OCI-LY7 (cell line): ENCODE measurements around the gene SCGB3A1. TPM values are rescaled to one million over a fixed set of nuclear protein-coding genes. Genes with fewer than 3 reads are reported as not detected.

ENCODE experiments used
- BruUV-seq: library from RNA; stranded (reverse); fragments of 400-500 nt; replicated peaks from 2 replicates; lab custom pipeline; 2021; lab: Mats Ljungman, UMichigan
- CTCF ChIA-PET: fragments of 300-600 bp; sonication (Branson Sonifier 250); formaldehyde crosslinking; loops from one replicate; lab custom pipeline; 2022; ENCODE audit warnings: antibody characterized with exemption; ENCODE audit not compliant: unreplicated experiment; lab: Charles Lee
- POLR2A ChIA-PET: fragments of 300-600 bp; sonication (Branson Sonifier 250); formaldehyde crosslinking; loops from one replicate; lab custom pipeline; 2022; ENCODE audit warnings: antibody characterized with exemption; lab: Charles Lee
- DNase-seq: peaks from one replicate; pipeline ENCODE4 v3.0.0-alpha.2; 2015; ENCODE audit warnings: low spot score
- H2AFZ ChIP-seq: fragments of 200-600 bp; sonication (generic), shearing (Covaris generic); 2 replicates; pipeline ENCODE4 v1.6.1; 2014; ENCODE audit warnings: mild to moderate bottlenecking, antibody characterized with exemption, low read length, moderate library complexity
- H3K27ac ChIP-seq: fragments of 200-600 bp; sonication (generic); 2 replicates; pipeline ENCODE4 v1.5.1; 2014; ENCODE audit warnings: mixed run types, low read depth, mild to moderate bottlenecking, moderate library complexity, low read length, inconsistent platforms; ENCODE audit not compliant: poor library complexity, severe bottlenecking
- H3K36me3 ChIP-seq: fragments of 200-600 bp; sonication (generic); 2 replicates; pipeline ENCODE4 v1.6.1; 2014; ENCODE audit warnings: mild to moderate bottlenecking, antibody characterized with exemption, low read length, moderate library complexity, mixed read lengths; ENCODE audit not compliant: insufficient read depth
- H3K4me1 ChIP-seq: fragments of 200-600 bp; sonication (generic); 2 replicates; pipeline ENCODE4 v1.5.1; 2014; ENCODE audit warnings: mild to moderate bottlenecking, low read length; ENCODE audit not compliant: insufficient read depth, poor library complexity, severe bottlenecking
- H3K4me2 ChIP-seq: fragments of 200-600 bp; sonication (generic); 2 replicates; pipeline ENCODE4 v1.6.1; 2014; ENCODE audit warnings: mild to moderate bottlenecking, low read length
- H3K4me3 ChIP-seq: fragments of 200-600 bp; sonication (generic); 2 replicates; pipeline ENCODE4 v1.5.1; 2014; ENCODE audit warnings: mild to moderate bottlenecking, low read depth, low read length; ENCODE audit not compliant: poor library complexity, severe bottlenecking
- H3K79me2 ChIP-seq: fragments of 200-600 bp; sonication (generic); 2 replicates; pipeline ENCODE4 v1.6.1; 2016; ENCODE audit warnings: low read depth, mild to moderate bottlenecking, low read length, moderate library complexity, mixed read lengths; ENCODE audit not compliant: insufficient read depth
- H3K9me2 ChIP-seq: fragments of 200-600 bp; sonication (generic); 2 replicates; pipeline ENCODE4 v1.6.1; 2016; ENCODE audit warnings: mild to moderate bottlenecking, low read length, mixed read lengths; ENCODE audit not compliant: insufficient read depth
- H3K9me3 ChIP-seq: fragments of 200-600 bp; sonication (generic); 2 replicates; pipeline ENCODE4 v1.6.1; 2014; ENCODE audit warnings: mild to moderate bottlenecking, mixed run types, low read length, mixed read lengths
- H4K20me1 ChIP-seq: fragments of 200-600 bp; sonication (generic); 2 replicates; pipeline ENCODE4 v1.6.1; 2014; ENCODE audit warnings: mild to moderate bottlenecking, antibody characterized with exemption, low read length, moderate library complexity, mixed read lengths; ENCODE audit not compliant: insufficient read depth
- EZH2phosphoT487 ChIP-seq: fragments of 200-600 bp; sonication (generic); IDR thresholded peaks from 2 replicates; pipeline ENCODE4 v1.6.1; 2018; ENCODE audit warnings: low read depth, borderline replicate concordance, mild to moderate bottlenecking, mixed run types, antibody characterized with exemption, low read length, moderate library complexity, mixed read lengths
- intact Hi-C: fragments of 100-400 bp; cut with micrococcal nuclease; formaldehyde crosslinking; loops from one replicate; pipeline ENCODE4 v1.10.0; 2022; ENCODE audit not compliant: unreplicated experiment
- total RNA-seq, 2 experiments: library from RNA; depleted of rRNA in 1 of 2; stranded (reverse); fragments of >200 nt in 1 of 2; shearing (Covaris generic) in 1 of 2; gene quantifications; 2 replicates each; pipeline ENCODE4 v1.2.3, GENCODE V29; 2014 to 2022
- TF ChIP-seq, protein P1 (sequence below): fragments of 200-600 bp; sonication (generic); conservative IDR thresholded peaks from 2 replicates; pipeline ENCODE4 v1.5.1; 2014; ENCODE audit warnings: mild to moderate bottlenecking, antibody characterized with exemption, low read length, moderate library complexity, mixed read lengths

Gene SCGB3A1
- total RNA-seq, 2 experiments from 2014 or later, result not detected

GRCh38 chr5:180618829-180619562, 27.7 kb upstream of the SCGB3A1 start:
- no peak overlapping the region for H3K4me2 ChIP-seq
- no peaks in the 10 kb centered on the region for H3K36me3 ChIP-seq
- TF ChIP-seq, protein P1, sequence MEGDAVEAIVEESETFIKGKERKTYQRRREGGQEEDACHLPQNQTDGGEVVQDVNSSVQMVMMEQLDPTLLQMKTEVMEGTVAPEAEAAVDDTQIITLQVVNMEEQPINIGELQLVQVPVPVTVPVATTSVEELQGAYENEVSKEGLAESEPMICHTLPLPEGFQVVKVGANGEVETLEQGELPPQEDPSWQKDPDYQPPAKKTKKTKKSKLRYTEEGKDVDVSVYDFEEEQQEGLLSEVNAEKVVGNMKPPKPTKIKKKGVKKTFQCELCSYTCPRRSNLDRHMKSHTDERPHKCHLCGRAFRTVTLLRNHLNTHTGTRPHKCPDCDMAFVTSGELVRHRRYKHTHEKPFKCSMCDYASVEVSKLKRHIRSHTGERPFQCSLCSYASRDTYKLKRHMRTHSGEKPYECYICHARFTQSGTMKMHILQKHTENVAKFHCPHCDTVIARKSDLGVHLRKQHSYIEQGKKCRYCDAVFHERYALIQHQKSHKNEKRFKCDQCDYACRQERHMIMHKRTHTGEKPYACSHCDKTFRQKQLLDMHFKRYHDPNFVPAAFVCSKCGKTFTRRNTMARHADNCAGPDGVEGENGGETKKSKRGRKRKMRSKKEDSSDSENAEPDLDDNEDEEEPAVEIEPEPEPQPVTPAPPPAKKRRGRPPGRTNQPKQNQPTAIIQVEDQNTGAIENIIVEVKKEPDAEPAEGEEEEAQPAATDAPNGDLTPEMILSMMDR, result no peak
- TF ChIP-seq EZH2phosphoT487, result no peak
- DNase-seq, result no peak
- POLR2A ChIA-PET, result no interaction called here
- H2AFZ ChIP-seq, result no peak overlapping the region
- H3K9me2 ChIP-seq, result no peaks in the 10 kb centered on the region
- H4K20me1 ChIP-seq, result no peaks in the 10 kb centered on the region
- no peak overlapping the region for H3K4me3 ChIP-seq
- peaks cover 6% of the 10 kb centered on the region for H3K4me1 ChIP-seq
- intact Hi-C loops, result no loop called here
- BruUV-seq, result no TSS peak
- no peak overlapping the region for H3K27ac ChIP-seq
- CTCF ChIA-PET, result no interaction called here
- H3K79me2 ChIP-seq, result no peaks in the 10 kb centered on the region
- no peaks in the 10 kb centered on the region for H3K9me3 ChIP-seq

DNA sequence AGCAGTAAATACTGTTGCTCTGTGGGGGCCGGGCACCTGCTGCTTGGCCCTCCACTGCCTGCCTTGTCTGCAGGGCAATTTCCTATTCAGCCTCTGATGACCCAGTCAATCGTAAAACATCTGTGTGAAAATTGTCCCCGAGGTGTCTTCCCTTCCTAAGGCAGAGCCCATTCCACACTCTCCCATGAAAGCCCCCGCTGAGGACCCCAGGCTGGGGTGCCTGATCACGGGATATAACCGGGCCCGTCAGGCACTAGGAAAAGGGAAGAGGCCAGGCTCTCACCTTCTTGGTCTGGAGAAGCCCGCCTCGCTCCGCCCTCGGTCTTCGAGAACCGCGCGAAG, 27.2 kb upstream of the SCGB3A1 start:
- Histone ChIP-seq H3K4me2 (no peak overlapping the region), H3K9me2 (no peaks in the 10 kb centered on the region), H3K4me1 (peaks cover 4% of the 10 kb centered on the region), H3K27ac (no peak overlapping the region), H3K79me2 (no peaks in the 10 kb centered on the region), H3K9me3 (no peaks in the 10 kb centered on the region), H3K4me3 (no peak overlapping the region), H4K20me1 (no peaks in the 10 kb centered on the region), H3K36me3 (no peaks in the 10 kb centered on the region), H2AFZ (no peak overlapping the region)
- no TSS peak for BruUV-seq
- DNase-seq, result no peak
- intact Hi-C loops, result no loop called here
- ChIA-PET CTCF (no interaction called here), POLR2A (no interaction called here)
- TF ChIP-seq EZH2phosphoT487, result no peak
- TF ChIP-seq, protein P1, result no peak

DNA sequence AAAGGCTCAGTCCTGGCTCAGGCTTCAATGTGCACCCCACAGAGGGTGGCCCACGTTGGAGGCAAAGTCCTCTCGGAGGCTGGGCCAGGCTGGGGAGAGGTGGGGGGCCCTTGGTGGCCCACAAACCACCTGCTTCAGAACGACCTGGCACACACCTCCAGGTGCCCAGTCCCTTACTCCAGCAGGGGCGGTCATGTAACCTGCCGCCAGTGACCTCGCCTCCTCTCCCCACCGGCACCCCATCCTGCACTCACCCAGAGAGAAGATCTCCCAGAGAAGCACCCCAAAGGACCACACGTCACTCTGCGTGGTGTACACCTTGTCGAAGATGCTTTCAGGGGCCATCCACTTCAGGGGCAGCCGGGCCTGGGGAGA, 22.5 kb upstream of the SCGB3A1 start:
- intact Hi-C loops, result no loop called here
- TF ChIP-seq, protein P1, result no peak
- no peak for TF ChIP-seq EZH2phosphoT487
- Histone ChIP-seq H3K4me3 (no peak overlapping the region), H3K9me3 (no peaks in the 10 kb centered on the region), H3K4me1 (no peaks in the 10 kb centered on the region), H3K4me2 (no peak overlapping the region), H4K20me1 (no peaks in the 10 kb centered on the region), H3K27ac (no peak overlapping the region), H3K9me2 (no peaks in the 10 kb centered on the region), H2AFZ (no peak overlapping the region), H3K79me2 (no peaks in the 10 kb centered on the region), H3K36me3 (no peaks in the 10 kb centered on the region)
- POLR2A ChIA-PET, result no interaction called here
- BruUV-seq, result no TSS peak
- CTCF ChIA-PET, result no interaction called here
- DNase-seq, result no peak
